ENCODE results near the gene NEDD4.
"Not testable (repeated sequence)": the region's sequence is repeated elsewhere in the genome, so short reads cannot be mapped to it uniquely, and the experiment has no call there.

Gene NEDD4

GRCh38 chr15:55993111-55993803 is at the start of gene NEDD4:
NEDD4 (minus strand) TSS chr15:55993612; CDS start chr15:55993555, 57 bp downstream.
- peak; percentile 90 for ATAC-seq
- peak; percentile 80 for DNase-seq

GRCh38 chr15:56042498-56042897 is 49.1 kb upstream of the NEDD4 start:
- no peak for DNase-seq
- no peak for ATAC-seq

GRCh38 chr15:56042031-56042430 is 48.6 kb upstream of the NEDD4 start:
- ATAC-seq (no peak), DNase-seq (no peak)

- peak; percentile 51 for ATAC-seq
- DNase-seq = peak; percentile 47
Observed at GRCh38 chr15:56040081-56041035, 46.9 kb upstream of the NEDD4 start.

- DNase-seq = no peak
- no peak for ATAC-seq
Observed at GRCh38 chr15:56038707-56039106, 45.3 kb upstream of the NEDD4 start.

- DNase-seq (peak; percentile 13), ATAC-seq (peak; percentile 40)
Observed at GRCh38 chr15:56038015-56038414, 44.6 kb upstream of the NEDD4 start.

GRCh38 chr15:56036546-56037067 is 43.2 kb upstream of the NEDD4 start:
- DNase-seq (no peak), ATAC-seq (no peak)

GRCh38 chr15:56035166-56035565 is 41.8 kb upstream of the NEDD4 start:
- DNase-seq (no peak), ATAC-seq (no peak)

- ATAC-seq = peak; percentile 53
- peak; percentile 20 for DNase-seq
Observed at GRCh38 chr15:56034514-56034913, 41.1 kb upstream of the NEDD4 start.

- no peak for DNase-seq
- no peak for ATAC-seq
Observed at GRCh38 chr15:56032373-56032772, 39.0 kb upstream of the NEDD4 start.

- DNase-seq (no peak), ATAC-seq (no peak)
Observed at GRCh38 chr15:56031836-56032235, 38.4 kb upstream of the NEDD4 start.

GRCh38 chr15:56031402-56031801 is 38.0 kb upstream of the NEDD4 start:
- no peak for DNase-seq
- no peak for ATAC-seq

- ATAC-seq (no peak), DNase-seq (no peak)
Observed at GRCh38 chr15:56028430-56028829, 35.0 kb upstream of the NEDD4 start.

GRCh38 chr15:56023160-56023559 is 29.7 kb upstream of the NEDD4 start:
- DNase-seq, ATAC-seq: not testable (repeated sequence)

- no peak for DNase-seq
- ATAC-seq = no peak
Observed at GRCh38 chr15:56019819-56020486, 26.5 kb upstream of the NEDD4 start.

GRCh38 chr15:56019060-56019793 is 25.8 kb upstream of the NEDD4 start:
- DNase-seq (no peak), ATAC-seq (no peak)

GRCh38 chr15:56017920-56018319 is 24.5 kb upstream of the NEDD4 start:
- no peak for DNase-seq
- ATAC-seq = no peak

GRCh38 chr15:56017511-56017910 is 24.1 kb upstream of the NEDD4 start:
- DNase-seq = no peak
- ATAC-seq = no peak

GRCh38 chr15:56016281-56016680 is 22.9 kb upstream of the NEDD4 start:
- no peak for ATAC-seq

GRCh38 chr15:56014677-56015076 is 21.3 kb upstream of the NEDD4 start:
- DNase-seq (no peak), ATAC-seq (no peak)

More at GRCh38 chr15:56016281-56016680, 22.9 kb upstream of the NEDD4 start:
- DNase-seq = no peak

GRCh38 chr15:56007053-56007452 is 13.6 kb upstream of the NEDD4 start:
- peak; percentile 10 for DNase-seq
- ATAC-seq = not testable (repeated sequence)

GRCh38 chr15:56006371-56006770 is 13.0 kb upstream of the NEDD4 start:
- not testable (repeated sequence) for DNase-seq, ATAC-seq

Measured in stimulated activated naive CD8-positive, alpha-beta T cell treated with anti-CD3 and anti-CD28 coated beads, Interleukin-15, Interleukin-2, amounts not matched to agents 100 U/mL and 50 U/mL, for 24 hours (primary cell).